ENCODE measurements around the gene NKG7.

- TF ChIP-seq CTCF (conservative IDR thresholded peaks at IDR 0.05; ENCODE audit: low read depth in 2 of 2) (no peak), EZH2 (IDR thresholded peaks at IDR 0.05; ENCODE audit: low read depth, unreplicated experiment) (no peak), REST (IDR thresholded peaks at IDR 0.05; ENCODE audit: unreplicated experiment) (no peak), POLR2AphosphoS5 (IDR thresholded peaks at IDR 0.05; ENCODE audit: low read depth) (no peak), ETS1 (IDR thresholded peaks at IDR 0.05) (no peak), NANOG (IDR thresholded peaks at IDR 0.05; ENCODE audit: borderline replicate concordance) (no peak), CREB1 (CRISPR knock-in tag; IDR thresholded peaks at IDR 0.05; ENCODE audit: low read depth) (no peak), JUNB (IDR thresholded peaks at IDR 0.05; ENCODE audit: unreplicated experiment) (no peak), EZH2phosphoT487 (IDR thresholded peaks at IDR 0.05; ENCODE audit: unreplicated experiment) (no peak), STAT1 (IDR thresholded peaks at IDR 0.05; ENCODE audit: unreplicated experiment) (no peak), ZNF114 (CRISPR knock-in tag; IDR thresholded peaks at IDR 0.05) (no peak)
These were observed 5.0 kb upstream of the NKG7 start for GRCh38 chr19:51377422-51377821.
